ENCODE measurements around the gene RHOD. TPM values are rescaled to one million over a fixed set of nuclear protein-coding genes. Genes with fewer than 3 reads are reported as not detected.

The RHOD gene, protein sequence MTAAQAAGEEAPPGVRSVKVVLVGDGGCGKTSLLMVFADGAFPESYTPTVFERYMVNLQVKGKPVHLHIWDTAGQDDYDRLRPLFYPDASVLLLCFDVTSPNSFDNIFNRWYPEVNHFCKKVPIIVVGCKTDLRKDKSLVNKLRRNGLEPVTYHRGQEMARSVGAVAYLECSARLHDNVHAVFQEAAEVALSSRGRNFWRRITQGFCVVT
- 13.1 to 16.3 TPM (median 15.9 TPM) in 3 replicates for total RNA-seq (2021)
- percentile 40 among the genes with signal in this experiment for Bru-seq, nascent RNA
- long read RNA-seq, experiment 1, transcript RHOD-201 (5 exons, 1,129 nt) = major isoform, 8 of 11 reads
- long read RNA-seq, experiment 1, partial matches to known transcripts = 0 of 11 reads
- long read RNA-seq, experiment 1, other reads (novel, unspliced or antisense) = 2 of 11 reads
- long read RNA-seq, experiment 2, transcript RHOD-201 (5 exons, 1,129 nt) = major isoform, 20 of 27 reads
- long read RNA-seq, experiment 2, partial matches to known transcripts = 3 of 27 reads
- long read RNA-seq, experiment 2, other reads (novel, unspliced or antisense) = 3 of 27 reads
- long read RNA-seq, experiment 3, partial matches to known transcripts = 0 of 2 reads
- long read RNA-seq, experiment 3, other reads (novel, unspliced or antisense) = 0 of 2 reads

DNA sequence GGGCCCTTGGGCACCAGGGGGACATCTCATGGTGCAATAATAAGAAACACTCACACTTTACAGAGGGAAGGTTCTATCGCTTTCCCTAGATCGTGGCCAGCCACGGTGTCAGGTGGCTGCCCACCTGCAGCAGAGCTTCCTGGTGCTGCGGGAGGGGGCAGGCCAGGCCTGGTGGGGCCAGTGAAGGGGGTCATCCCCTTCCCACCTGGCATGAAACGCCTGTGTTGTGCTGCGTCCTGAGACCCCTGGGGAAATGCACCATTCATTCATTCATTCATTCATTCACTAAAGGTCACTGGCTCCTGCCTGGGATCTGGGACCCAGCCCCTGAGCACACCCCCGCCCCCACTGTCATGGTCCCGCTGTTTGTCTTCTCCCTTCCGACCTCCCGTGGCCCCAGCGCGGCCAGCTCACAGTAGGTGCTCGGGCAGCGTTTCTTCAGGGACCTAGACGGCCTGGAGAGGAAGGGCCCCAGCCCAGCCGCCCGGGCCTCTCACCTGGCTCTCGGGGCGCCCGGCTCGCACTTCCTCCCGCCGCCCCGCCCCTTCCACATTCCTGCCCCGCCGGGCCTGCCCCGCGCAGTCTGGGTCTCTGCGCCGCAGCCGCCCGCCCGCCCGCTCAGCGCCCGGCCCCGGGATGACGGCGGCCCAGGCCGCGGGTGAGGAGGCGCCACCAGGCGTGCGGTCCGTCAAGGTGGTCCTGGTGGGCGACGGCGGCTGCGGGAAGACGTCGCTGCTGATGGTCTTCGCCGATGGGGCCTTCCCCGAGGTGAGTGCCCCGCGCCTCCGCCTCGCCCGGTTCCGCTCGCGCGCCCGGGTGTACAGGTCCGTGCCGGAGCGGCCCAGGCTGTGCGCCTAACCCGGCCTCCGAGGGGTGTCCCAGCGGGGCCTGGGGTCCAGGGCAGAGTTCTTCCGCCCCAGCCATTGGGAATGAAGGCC lies at the start of gene RHOD:
Gene RHOD (plus strand): TSS at position 581 of the 938 bp plus-strand sequence. CDS start 56 bp downstream, at position 637.
- CTCF ChIA-PET = interaction anchor here (1.4 to 5.7 kb wide), 9 partner anchors 8 to 261 kb away, joined by 3 to 82 read pairs (median 8); partner anchors contain the start of gene SYT12
- Mint-ChIP-seq H3K4me1 (peaks cover 23% of the 10 kb centered on the region), H3K27ac (0 out of 2 replicates have a peak within 1 kb of the TSS, but pooled peaks have one; percentile 72), H3K36me3 (no peaks in the 10 kb centered on the region), H3K9me3 (no peaks in the 10 kb centered on the region), H3K27me3 (ENCODE audit: low read depth) (no peaks in the 10 kb centered on the region; the same call in 1 of the 2 replicates), H3K4me3 (peak within 1 kb of the TSS; percentile 73)
- peak; percentile 78 for ATAC-seq
- POLR2A ChIA-PET = no interaction called here
- peak; percentile 75 for DNase-seq (ENCODE audit: low spot score)
- TF ChIP-seq, protein P1, sequence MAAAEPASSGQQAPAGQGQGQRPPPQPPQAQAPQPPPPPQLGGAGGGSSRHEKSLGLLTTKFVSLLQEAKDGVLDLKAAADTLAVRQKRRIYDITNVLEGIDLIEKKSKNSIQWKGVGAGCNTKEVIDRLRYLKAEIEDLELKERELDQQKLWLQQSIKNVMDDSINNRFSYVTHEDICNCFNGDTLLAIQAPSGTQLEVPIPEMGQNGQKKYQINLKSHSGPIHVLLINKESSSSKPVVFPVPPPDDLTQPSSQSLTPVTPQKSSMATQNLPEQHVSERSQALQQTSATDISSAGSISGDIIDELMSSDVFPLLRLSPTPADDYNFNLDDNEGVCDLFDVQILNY (CRISPR knock-in tag; IDR thresholded peaks at IDR 0.05) = no peak
- peak; percentile 28; the same call in 1 of the 2 replicates for TF ChIP-seq FOXK1 (CRISPR knock-in tag; IDR thresholded peaks at IDR 0.05)
- no peak for TF ChIP-seq SMAD4 (CRISPR knock-in tag; IDR thresholded peaks at IDR 0.05)
- TF ChIP-seq, protein P2, sequence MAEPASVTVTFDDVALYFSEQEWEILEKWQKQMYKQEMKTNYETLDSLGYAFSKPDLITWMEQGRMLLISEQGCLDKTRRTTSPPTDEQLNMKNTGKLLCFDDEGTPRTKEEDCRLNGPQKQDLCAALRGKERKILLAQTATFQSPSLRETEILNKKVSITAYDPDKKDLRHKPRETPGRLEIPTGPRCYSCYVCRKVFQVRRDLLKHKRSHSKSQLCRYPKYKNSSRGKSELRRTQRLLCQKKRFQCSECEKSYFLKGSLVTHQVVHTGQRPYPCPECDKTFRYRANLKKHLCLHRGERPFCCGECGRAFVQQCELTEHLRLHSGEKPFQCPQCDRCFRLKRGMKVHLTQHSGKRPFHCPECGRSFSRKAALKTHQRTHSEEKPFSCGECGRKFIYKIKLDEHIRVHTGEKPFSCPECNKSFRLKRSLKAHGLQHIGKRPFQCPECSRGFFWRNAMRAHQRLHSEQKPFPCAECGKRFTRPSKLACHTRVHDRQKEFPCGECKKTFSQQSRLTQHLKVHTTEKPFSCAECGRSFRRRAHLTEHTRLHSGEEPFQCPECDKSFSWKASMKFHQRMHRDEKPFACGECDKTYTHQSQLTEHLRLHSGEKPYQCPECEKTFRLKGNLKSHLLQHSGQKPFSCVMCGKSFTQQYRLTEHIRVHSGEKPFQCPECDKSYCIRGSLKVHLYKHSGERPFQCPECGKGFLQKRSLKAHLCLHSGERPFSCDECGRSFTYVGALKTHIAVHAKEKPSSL (CRISPR knock-in tag; conservative IDR thresholded peaks at IDR 0.05) = no peak
- TF ChIP-seq SP1 (CRISPR knock-in tag; conservative IDR thresholded peaks at IDR 0.05) = peak; percentile 77
- no peak for TF ChIP-seq ZNF138 (CRISPR knock-in tag; conservative IDR thresholded peaks at IDR 0.05)
- no peak for TF ChIP-seq FOXJ3 (CRISPR knock-in tag; IDR thresholded peaks at IDR 0.05; ENCODE audit: borderline replicate concordance)
- TF ChIP-seq, protein P3, sequence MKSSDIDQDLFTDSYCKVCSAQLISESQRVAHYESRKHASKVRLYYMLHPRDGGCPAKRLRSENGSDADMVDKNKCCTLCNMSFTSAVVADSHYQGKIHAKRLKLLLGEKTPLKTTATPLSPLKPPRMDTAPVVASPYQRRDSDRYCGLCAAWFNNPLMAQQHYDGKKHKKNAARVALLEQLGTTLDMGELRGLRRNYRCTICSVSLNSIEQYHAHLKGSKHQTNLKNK (CRISPR knock-in tag; IDR thresholded peaks at IDR 0.05) = no peak
- no peak for TF ChIP-seq ATF1 (CRISPR knock-in tag; IDR thresholded peaks at IDR 0.05)
- 0 out of 2 replicates have a peak, but pooled peaks have one; percentile 54 for TF ChIP-seq ZNF121 (CRISPR knock-in tag; IDR thresholded peaks at IDR 0.05)
- TF ChIP-seq, protein P4, sequence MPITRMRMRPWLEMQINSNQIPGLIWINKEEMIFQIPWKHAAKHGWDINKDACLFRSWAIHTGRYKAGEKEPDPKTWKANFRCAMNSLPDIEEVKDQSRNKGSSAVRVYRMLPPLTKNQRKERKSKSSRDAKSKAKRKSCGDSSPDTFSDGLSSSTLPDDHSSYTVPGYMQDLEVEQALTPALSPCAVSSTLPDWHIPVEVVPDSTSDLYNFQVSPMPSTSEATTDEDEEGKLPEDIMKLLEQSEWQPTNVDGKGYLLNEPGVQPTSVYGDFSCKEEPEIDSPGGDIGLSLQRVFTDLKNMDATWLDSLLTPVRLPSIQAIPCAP (CRISPR knock-in tag; IDR thresholded peaks at IDR 0.05) = no peak
- TF ChIP-seq, protein P5, sequence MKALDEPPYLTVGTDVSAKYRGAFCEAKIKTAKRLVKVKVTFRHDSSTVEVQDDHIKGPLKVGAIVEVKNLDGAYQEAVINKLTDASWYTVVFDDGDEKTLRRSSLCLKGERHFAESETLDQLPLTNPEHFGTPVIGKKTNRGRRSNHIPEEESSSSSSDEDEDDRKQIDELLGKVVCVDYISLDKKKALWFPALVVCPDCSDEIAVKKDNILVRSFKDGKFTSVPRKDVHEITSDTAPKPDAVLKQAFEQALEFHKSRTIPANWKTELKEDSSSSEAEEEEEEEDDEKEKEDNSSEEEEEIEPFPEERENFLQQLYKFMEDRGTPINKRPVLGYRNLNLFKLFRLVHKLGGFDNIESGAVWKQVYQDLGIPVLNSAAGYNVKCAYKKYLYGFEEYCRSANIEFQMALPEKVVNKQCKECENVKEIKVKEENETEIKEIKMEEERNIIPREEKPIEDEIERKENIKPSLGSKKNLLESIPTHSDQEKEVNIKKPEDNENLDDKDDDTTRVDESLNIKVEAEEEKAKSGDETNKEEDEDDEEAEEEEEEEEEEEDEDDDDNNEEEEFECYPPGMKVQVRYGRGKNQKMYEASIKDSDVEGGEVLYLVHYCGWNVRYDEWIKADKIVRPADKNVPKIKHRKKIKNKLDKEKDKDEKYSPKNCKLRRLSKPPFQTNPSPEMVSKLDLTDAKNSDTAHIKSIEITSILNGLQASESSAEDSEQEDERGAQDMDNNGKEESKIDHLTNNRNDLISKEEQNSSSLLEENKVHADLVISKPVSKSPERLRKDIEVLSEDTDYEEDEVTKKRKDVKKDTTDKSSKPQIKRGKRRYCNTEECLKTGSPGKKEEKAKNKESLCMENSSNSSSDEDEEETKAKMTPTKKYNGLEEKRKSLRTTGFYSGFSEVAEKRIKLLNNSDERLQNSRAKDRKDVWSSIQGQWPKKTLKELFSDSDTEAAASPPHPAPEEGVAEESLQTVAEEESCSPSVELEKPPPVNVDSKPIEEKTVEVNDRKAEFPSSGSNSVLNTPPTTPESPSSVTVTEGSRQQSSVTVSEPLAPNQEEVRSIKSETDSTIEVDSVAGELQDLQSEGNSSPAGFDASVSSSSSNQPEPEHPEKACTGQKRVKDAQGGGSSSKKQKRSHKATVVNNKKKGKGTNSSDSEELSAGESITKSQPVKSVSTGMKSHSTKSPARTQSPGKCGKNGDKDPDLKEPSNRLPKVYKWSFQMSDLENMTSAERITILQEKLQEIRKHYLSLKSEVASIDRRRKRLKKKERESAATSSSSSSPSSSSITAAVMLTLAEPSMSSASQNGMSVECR (CRISPR knock-in tag; IDR thresholded peaks at IDR 0.05; ENCODE audit: borderline replicate concordance) = no peak
- TF ChIP-seq, protein P6, sequence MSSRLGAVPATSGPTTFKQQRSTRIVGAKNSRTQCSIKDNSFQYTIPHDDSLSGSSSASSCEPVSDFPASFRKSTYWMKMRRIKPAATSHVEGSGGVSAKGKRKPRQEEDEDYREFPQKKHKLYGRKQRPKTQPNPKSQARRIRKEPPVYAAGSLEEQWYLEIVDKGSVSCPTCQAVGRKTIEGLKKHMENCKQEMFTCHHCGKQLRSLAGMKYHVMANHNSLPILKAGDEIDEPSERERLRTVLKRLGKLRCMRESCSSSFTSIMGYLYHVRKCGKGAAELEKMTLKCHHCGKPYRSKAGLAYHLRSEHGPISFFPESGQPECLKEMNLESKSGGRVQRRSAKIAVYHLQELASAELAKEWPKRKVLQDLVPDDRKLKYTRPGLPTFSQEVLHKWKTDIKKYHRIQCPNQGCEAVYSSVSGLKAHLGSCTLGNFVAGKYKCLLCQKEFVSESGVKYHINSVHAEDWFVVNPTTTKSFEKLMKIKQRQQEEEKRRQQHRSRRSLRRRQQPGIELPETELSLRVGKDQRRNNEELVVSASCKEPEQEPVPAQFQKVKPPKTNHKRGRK (CRISPR knock-in tag; IDR thresholded peaks at IDR 0.05; ENCODE audit: borderline replicate concordance) = no peak
- TF ChIP-seq, protein P7, sequence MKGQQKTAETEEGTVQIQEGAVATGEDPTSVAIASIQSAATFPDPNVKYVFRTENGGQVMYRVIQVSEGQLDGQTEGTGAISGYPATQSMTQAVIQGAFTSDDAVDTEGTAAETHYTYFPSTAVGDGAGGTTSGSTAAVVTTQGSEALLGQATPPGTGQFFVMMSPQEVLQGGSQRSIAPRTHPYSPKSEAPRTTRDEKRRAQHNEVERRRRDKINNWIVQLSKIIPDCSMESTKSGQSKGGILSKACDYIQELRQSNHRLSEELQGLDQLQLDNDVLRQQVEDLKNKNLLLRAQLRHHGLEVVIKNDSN (CRISPR knock-in tag; IDR thresholded peaks at IDR 0.05) = no peak
- TF ChIP-seq SOX15 (CRISPR knock-in tag; IDR thresholded peaks at IDR 0.05) = no peak
- TF ChIP-seq ZNF423 (CRISPR knock-in tag; IDR thresholded peaks at IDR 0.05) = peak; percentile 74
- no peak for TF ChIP-seq TP53 (CRISPR knock-in tag; IDR thresholded peaks at IDR 0.05)
- no peak for TF ChIP-seq TCF7 (CRISPR knock-in tag; IDR thresholded peaks at IDR 0.05; ENCODE audit: low read depth)
- no peak for TF ChIP-seq ELF4 (CRISPR knock-in tag; IDR thresholded peaks at IDR 0.05; ENCODE audit: low read depth)
- TF ChIP-seq, protein P8, sequence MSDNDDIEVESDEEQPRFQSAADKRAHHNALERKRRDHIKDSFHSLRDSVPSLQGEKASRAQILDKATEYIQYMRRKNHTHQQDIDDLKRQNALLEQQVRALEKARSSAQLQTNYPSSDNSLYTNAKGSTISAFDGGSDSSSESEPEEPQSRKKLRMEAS (CRISPR knock-in tag; IDR thresholded peaks at IDR 0.05) = peak; percentile 37; the same call in 1 of the 2 replicates
- TF ChIP-seq NR2C2 (CRISPR knock-in tag; IDR thresholded peaks at IDR 0.05) = 0 out of 2 replicates have a peak, but pooled peaks have one; percentile 28
- no peak; the same call in 1 of the 2 replicates for TF ChIP-seq TEAD4 (CRISPR knock-in tag; IDR thresholded peaks at IDR 0.05)

Measured in WTC11 (cell line).